HG03457 (cell line): ENCODE data around the gene SPINK6.

Source experiments
- ATAC-seq: cut with Tn5 transposase; IDR thresholded peaks from one replicate; pipeline ENCODE4 v1.9.1; 2021; ENCODE audit warnings: moderate number of reproducible peaks; ENCODE audit not compliant: unreplicated experiment

The SPINK6 gene

GRCh38 chr5:148221508-148221907 is 18.7 kb downstream of the SPINK6 start:
- ATAC-seq: no peak

DNA sequence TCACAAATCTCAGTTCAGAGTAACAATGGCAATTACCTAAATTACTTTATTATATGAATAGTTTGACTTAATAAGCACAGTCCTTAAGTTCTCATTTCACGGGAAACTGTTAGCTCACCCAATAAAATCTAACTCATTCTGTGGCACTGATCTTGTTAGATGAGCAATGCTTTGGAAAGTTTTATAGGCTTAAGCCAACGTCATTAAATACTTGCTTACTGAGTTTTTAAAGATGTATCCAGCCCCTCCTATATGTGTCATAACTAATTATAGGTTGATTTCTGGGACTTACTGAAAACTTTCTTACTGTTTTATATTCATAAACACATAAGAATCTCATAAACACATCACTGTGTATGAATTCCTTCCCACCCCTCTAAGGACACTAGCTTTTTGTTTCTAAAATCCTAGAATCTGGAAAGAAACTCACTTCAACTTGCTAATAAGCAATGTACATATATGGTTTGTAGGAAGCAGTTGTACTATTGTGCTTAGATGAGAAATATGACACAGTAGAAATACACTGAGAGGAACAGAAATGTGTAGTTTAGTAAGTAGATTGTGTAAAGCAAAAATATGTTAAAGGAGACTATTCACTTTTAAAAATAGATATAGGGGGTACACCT is 21.4 kb downstream of the SPINK6 start:
- no peak for ATAC-seq

DNA sequence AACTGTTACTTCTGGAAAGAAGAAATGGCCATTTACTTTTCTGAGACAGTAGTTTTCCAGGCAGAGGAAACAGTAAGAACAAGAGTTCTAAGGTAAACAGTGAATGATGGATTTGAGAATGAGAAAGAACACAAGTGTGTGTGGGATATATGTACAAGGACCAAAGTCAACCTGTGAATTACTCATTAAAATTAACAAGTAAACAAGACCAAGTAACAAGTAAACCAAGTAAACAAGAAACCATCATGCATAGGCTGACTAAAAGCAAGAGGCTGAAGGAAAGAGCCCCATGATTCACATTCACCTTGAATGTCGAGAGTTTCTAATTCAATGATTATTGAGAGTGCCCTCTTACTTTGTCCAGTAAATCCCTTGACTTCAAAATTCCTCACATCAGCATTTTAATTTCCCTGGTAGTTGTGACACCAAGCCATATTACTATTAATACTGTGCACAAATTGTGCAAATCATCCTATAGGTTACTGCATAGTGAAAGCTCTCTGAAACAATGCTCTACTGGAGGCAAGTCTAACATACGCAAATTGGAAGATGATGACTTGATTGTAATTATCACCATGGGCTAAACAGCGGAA is 25.6 kb downstream of the SPINK6 start:
- ATAC-seq: no peak

GRCh38 chr5:148229840-148230239 is 27.0 kb downstream of the SPINK6 start:
- ATAC-seq: no peak

DNA sequence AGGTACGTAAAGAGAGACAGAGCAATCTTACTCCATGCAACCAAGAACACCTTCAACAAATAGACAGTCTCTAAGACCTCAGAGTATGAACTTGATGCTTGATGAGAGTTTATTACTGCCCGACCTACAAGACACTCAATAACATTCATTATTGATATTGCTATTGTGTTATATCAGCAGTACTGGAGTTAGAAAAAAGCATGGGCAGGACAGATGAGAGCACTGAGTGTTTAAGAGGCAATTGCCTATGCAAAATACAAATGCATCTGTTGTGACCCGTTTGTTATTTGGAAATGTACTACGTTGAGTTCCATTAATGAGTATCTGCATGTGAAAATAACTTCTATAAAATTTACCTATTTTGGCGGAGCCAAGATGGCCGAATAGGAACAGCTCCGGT is 27.4 kb downstream of the SPINK6 start:
- no peak for ATAC-seq

DNA sequence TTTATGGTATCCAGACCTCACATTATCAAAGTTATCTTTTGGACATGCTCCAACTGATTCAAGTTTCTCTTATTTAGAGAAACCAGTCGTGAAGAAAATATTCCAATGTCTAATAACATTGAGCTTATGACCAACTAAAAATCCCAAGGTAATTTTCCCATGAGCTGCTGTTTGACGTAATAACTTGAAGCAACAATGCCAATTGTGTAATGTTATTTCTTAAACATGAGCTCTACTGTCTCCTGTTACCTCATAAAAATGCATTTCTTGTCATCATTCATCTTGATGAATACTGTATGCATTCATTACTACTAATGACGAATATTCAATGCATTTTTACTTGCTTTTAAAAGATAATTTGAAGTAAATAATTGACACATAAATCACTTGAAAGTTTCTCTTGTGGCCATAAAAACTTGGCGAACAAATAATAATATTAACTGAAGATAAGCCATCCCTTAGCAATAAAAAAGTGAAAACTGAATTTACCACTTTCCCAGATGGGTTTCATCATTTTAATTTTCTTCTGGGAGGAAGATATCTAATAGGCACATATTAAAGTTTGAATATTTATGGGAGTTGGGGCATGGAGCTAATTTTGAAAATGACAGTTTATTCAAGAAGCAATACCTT is 35.1 kb downstream of the SPINK6 start:
- no peak for ATAC-seq

- ATAC-seq: no peak
These were observed 35.6 kb downstream of the SPINK6 start, which contains the start of gene MARCOL for GRCh38 chr5:148238418-148238794. Gene MARCOL, plus strand, starts transcription at chr5:148238525. Its CDS starts 73 bp downstream, at chr5:148238598.

- no peak for ATAC-seq
These were observed 46.1 kb downstream of the SPINK6 start for GRCh38 chr5:148248894-148249293.

GRCh38 chr5:148255456-148255855 is 52.6 kb downstream of the SPINK6 start:
- ATAC-seq: no peak

DNA sequence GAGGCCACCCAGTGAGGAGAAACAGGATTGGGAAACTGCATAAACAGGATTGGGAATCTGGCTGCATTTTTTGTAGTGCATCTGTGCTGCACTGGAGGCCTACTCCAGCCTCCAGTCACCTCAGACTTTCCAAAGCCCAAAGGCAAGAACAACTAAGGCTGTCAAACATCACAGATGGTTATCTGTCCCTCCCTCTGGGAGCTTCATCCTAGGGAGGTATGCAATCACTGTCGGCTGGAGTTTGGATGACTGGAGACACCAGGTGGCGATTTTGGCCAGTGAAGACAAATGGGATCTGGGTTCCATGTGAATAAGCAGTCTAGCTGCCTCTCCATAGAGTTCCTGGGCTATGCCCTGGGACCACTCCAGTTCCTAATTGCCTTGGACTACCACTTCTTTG is 56.4 kb downstream of the SPINK6 start:
- no peak for ATAC-seq

DNA sequence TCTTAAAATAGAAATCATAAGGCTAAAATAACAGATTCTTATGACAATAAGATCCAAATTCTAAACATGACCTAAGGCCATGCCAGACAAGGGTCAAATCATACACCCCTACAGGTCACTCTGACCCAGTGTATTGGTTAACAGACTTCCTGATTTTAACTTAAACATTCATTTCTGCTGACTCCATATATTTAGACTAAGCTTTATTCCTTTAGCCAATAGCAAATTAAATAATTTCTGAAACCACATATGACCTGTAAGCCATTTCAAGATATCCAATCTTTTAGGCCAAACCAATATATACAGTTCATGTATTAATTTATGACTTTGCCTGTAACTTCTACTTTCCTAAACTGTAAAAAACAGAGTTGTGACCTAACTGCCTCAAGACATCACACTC is 58.4 kb downstream of the SPINK6 start:
- no peak for ATAC-seq
